Bronchus fibroblast of lung (primary cell): ENCODE measurements around the gene MAGEC3. TPM values are rescaled to one million over a fixed set of nuclear protein-coding genes. Genes with fewer than 3 reads are reported as not detected.

Experiments
- total RNA-seq: library from RNA; depleted of rRNA; stranded (reverse); fragments of >200 nt; gene quantifications from 2 replicates; pipeline ENCODE4 v1.2.3, GENCODE V29; 2015

MAGEC3 gene, protein sequence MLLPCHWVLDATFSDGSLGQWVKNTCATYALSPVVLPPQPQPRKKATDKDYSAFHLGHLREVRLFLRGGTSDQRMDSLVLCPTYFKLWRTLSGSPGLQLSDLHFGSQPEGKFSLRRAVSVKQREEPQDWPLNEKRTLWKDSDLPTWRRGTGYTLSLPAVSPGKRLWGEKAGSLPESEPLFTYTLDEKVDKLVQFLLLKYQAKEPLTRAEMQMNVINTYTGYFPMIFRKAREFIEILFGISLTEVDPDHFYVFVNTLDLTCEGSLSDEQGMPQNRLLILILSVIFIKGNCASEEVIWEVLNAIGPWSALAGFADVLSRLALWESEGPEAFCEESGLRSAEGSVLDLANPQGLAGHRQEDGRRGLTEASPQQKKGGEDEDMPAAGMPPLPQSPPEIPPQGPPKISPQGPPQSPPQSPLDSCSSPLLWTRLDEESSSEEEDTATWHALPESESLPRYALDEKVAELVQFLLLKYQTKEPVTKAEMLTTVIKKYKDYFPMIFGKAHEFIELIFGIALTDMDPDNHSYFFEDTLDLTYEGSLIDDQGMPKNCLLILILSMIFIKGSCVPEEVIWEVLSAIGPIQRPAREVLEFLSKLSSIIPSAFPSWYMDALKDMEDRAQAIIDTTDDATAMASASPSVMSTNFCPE
- not detected in 2 replicates for total RNA-seq

DNA sequence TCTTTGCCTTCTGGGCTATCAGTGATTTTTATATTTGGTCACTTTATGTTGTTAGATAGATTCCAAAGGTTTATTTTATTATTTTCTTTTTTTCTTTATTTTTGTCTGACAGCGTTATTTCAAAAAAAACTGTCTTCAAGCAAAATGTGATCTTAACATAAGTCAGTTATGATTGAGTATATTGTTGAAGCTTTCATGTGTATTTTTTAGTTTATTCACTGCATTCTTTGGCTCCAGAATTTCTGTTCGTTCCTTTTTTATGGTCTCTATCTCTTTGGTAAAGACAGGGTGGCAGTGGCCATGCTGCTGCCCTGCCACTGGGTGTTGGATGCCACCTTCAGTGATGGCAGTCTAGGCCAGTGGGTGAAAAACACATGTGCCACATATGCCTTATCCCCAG is at the start of gene MAGEC3:
MAGEC3 (plus strand) TSS at position 301 of the 400 bp plus-strand sequence; CDS start at position 301, 0 bp downstream.

DNA sequence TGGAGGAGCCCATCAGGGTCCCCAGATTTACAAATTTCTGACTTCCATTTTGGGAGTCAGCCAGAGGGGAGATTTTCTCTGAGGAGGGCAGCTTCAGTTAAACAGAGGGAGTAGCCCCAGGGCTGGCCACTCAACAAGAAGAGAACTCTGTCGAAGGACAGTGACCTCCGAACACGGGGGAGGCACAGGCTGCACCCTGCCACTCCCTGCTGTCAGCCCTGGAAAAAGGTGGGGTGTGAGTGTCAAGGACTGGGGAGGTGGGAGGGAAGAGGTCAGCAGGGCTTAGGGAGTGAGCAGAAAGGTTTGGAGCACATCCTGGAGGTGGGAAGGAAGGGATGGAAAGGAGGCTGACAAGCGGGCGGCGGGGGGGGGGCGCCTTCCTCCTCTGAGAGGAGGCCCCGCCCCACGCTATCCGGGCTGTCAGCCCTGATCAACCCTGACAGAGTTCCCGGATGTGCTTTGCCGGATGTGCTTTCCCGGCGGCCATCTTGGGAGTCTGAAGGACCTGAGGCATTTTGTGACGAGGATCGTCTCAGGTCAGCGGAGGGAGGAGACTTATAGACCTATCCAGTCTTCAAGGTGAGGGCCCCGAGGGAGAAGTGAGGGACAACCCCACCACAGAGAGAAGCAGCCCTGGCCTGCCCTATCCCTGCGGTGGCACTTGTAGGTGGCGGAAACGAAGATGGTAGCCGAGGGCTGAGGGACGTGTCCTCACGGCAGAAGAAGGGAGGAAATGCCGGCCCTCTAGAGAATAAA is 65.5 kb downstream of the MAGEC3 start, which contains the start of gene MAGEC1:
MAGEC1 (plus strand) TSS at position 495 of the 756 bp plus-strand sequence. CDS start 1,179 bp downstream, outside the sequence.

Other genes with a start within 250 kb of the MAGEC3 start
- not detected in 2 replicates for gene SPANXA2, start 248.6 kb upstream of the MAGEC3 start, total RNA-seq
- gene SPANXD, start 139.6 kb upstream of the MAGEC3 start, total RNA-seq: not detected in 2 replicates
- not detected in 2 replicates for gene MAGEC1, start 65.6 kb downstream of the MAGEC3 start, total RNA-seq